HG02870 (cell line): Measurements from ENCODE around the gene CHCHD6.

ENCODE experiments used
- ATAC-seq: cut with Tn5 transposase; IDR thresholded peaks from one replicate; pipeline ENCODE4 v1.9.1; 2021; ENCODE audit warnings: mild to moderate bottlenecking, moderate library complexity; ENCODE audit not compliant: unreplicated experiment

CHCHD6 gene

GRCh38 chr3:126855374-126855773 lies 151.3 kb downstream of the CHCHD6 start:
- no peak for ATAC-seq

- ATAC-seq, result no peak
Measured at GRCh38 chr3:126857928-126858327, 153.9 kb downstream of the CHCHD6 start.

- no peak for ATAC-seq
Measured at GRCh38 chr3:126858401-126858800, 154.4 kb downstream of the CHCHD6 start.

- no peak for ATAC-seq
Measured at GRCh38 chr3:126858887-126859286, 154.8 kb downstream of the CHCHD6 start.

- no peak for ATAC-seq
Measured at GRCh38 chr3:126859415-126860246, 155.6 kb downstream of the CHCHD6 start.

- no peak for ATAC-seq
Measured at GRCh38 chr3:126865736-126866135, 161.7 kb downstream of the CHCHD6 start.

- ATAC-seq, result no peak
Measured at GRCh38 chr3:126866175-126866759, 162.2 kb downstream of the CHCHD6 start.

GRCh38 chr3:126867190-126867862 lies 163.3 kb downstream of the CHCHD6 start:
- no peak for ATAC-seq

GRCh38 chr3:126867863-126868200 lies 163.8 kb downstream of the CHCHD6 start:
- no peak for ATAC-seq

- no peak for ATAC-seq
Measured at GRCh38 chr3:126870608-126871210, 166.7 kb downstream of the CHCHD6 start.

GRCh38 chr3:126872701-126873342 lies 168.8 kb downstream of the CHCHD6 start:
- no peak for ATAC-seq

- no peak for ATAC-seq
Measured at GRCh38 chr3:126873416-126873815, 169.4 kb downstream of the CHCHD6 start.

- no peak for ATAC-seq
Measured at GRCh38 chr3:126878664-126879063, 174.6 kb downstream of the CHCHD6 start.

GRCh38 chr3:126880901-126881300 lies 176.9 kb downstream of the CHCHD6 start:
- ATAC-seq, result no peak

GRCh38 chr3:126881861-126882260 lies 177.8 kb downstream of the CHCHD6 start:
- ATAC-seq, result no peak

- ATAC-seq, result no peak
Measured at GRCh38 chr3:126883241-126883640, 179.2 kb downstream of the CHCHD6 start.

GRCh38 chr3:126885425-126885824 lies 181.4 kb downstream of the CHCHD6 start:
- no peak for ATAC-seq

- no peak for ATAC-seq
Measured at GRCh38 chr3:126886217-126886616, 182.2 kb downstream of the CHCHD6 start.

GRCh38 chr3:126887686-126888085 lies 183.6 kb downstream of the CHCHD6 start:
- no peak for ATAC-seq

- ATAC-seq, result no peak
Measured at GRCh38 chr3:126888186-126888760, 184.2 kb downstream of the CHCHD6 start.
